ENCODE results near the gene XPO6. TPM values are rescaled to one million over a fixed set of nuclear protein-coding genes. Genes with fewer than 3 reads are reported as not detected.

XPO6 gene
- total and polyA plus RNA-seq, 2 of the 13 experiments (the other 11 are each of a cell fraction or from before 2014, with no cell fraction given): 109 to 129 TPM

GRCh38 chr16:28087675-28088300, 124.0 kb downstream of the XPO6 start:
- peak; percentile 58 for ATAC-seq
- no TSS peak for BruUV-seq (replicated peaks)
- no peak overlapping the region for H3K9ac ChIP-seq (ENCODE audit: insufficient read depth, low read depth, low read length)
- H3K4me2 ChIP-seq (ENCODE audit: low read depth, low read length): peak overlapping the region; percentile 46
- 16% methylated on average over 7 of the region's 7 CpGs for WGBS (ENCODE audit: low lambda C conversion rate)
- no peaks in the 10 kb centered on the region for H4K20me1 ChIP-seq (ENCODE audit: insufficient read depth, low read length)
- H3K27me3 ChIP-seq (ENCODE audit: control insufficient read depth in 1 of 2, insufficient read depth in 2 of 2, low read length in 2 of 2): 0 out of 5 replicates have a peak, but pooled peaks cover 0 to 4% of the 10 kb centered on the region in 2 experiments
- no peak overlapping the region for H3K27ac ChIP-seq (ENCODE audit: extremely low read length, insufficient read depth, low read length)
- H3K79me2 ChIP-seq (ENCODE audit: insufficient read depth, low read length): no peaks in the 10 kb centered on the region
- intact Hi-C loops (cut with micrococcal nuclease; ENCODE audit: unreplicated experiment) (no loop called here), in situ Hi-C loops (cut with HindIII; ENCODE audit: extremely low pct_ligation_motif_present, low pct_unique_long_range_greater_than_20kb) (no loop called here)
- H3K9me3 ChIP-seq (ENCODE audit: low read length): no peaks in the 10 kb centered on the region
- ChIA-PET CTCF (ENCODE audit: low intra/inter-chr PET ratio, low total read pairs) (no interaction called here), POLR2A (no interaction called here)
- FAIRE-seq: peak; percentile 26
- H3K36me3 ChIP-seq (replicated peaks in 1 of 2; ENCODE audit: control insufficient read depth in 1 of 2, insufficient read depth in 2 of 2, low read length in 2 of 2): no peaks in the 10 kb centered on the region
- peaks cover 16% of the 10 kb centered on the region for H3K4me1 ChIP-seq (ENCODE audit: insufficient read depth, low read length)
- no peak overlapping the region for H2AFZ ChIP-seq (ENCODE audit: low read length)
- peak; percentile 22 for DNase-seq (ENCODE audit: low spot score)
- no peak overlapping the region; a peak in 1 of 6 replicates for H3K4me3 ChIP-seq (replicated peaks in 1 of 3; ENCODE audit: insufficient read depth in 1 of 3, low read depth in 2 of 3, low read length in 3 of 3)
- TF ChIP-seq SMARCE1 (IDR thresholded peaks at IDR 0.05; ENCODE audit: borderline replicate concordance): no peak
- no peak for TF ChIP-seq FOXK1 (CRISPR knock-in tag; IDR thresholded peaks at IDR 0.05; ENCODE audit: borderline replicate concordance, low read depth)
- no peak for TF ChIP-seq ELF1 (CRISPR knock-in tag; IDR thresholded peaks at IDR 0.05)
- TF ChIP-seq MIER2 (CRISPR knock-in tag; IDR thresholded peaks at IDR 0.05): peak; percentile 89
- TF ChIP-seq KMT2B (CRISPR knock-in tag; IDR thresholded peaks at IDR 0.05): no peak
- no peak for TF ChIP-seq ZNF570 (CRISPR knock-in tag; IDR thresholded peaks at IDR 0.05; ENCODE audit: borderline replicate concordance)
- 0 out of 2 replicates have a peak, but pooled peaks have one; percentile 22 for TF ChIP-seq MYC (CRISPR knock-in tag; IDR thresholded peaks at IDR 0.05; ENCODE audit: borderline replicate concordance)
- TF ChIP-seq, protein P1, sequence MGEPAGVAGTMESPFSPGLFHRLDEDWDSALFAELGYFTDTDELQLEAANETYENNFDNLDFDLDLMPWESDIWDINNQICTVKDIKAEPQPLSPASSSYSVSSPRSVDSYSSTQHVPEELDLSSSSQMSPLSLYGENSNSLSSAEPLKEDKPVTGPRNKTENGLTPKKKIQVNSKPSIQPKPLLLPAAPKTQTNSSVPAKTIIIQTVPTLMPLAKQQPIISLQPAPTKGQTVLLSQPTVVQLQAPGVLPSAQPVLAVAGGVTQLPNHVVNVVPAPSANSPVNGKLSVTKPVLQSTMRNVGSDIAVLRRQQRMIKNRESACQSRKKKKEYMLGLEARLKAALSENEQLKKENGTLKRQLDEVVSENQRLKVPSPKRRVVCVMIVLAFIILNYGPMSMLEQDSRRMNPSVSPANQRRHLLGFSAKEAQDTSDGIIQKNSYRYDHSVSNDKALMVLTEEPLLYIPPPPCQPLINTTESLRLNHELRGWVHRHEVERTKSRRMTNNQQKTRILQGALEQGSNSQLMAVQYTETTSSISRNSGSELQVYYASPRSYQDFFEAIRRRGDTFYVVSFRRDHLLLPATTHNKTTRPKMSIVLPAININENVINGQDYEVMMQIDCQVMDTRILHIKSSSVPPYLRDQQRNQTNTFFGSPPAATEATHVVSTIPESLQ (CRISPR knock-in tag; conservative IDR thresholded peaks at IDR 0.05): no peak
- 0 out of 2 replicates have a peak, but pooled peaks have one; percentile 33 for TF ChIP-seq MTA1 (CRISPR knock-in tag; IDR thresholded peaks at IDR 0.05; ENCODE audit: borderline replicate concordance)
- TF ChIP-seq ZNF556 (CRISPR knock-in tag; IDR thresholded peaks at IDR 0.05; ENCODE audit: borderline replicate concordance): 0 out of 2 replicates have a peak, but pooled peaks have one; percentile 0
- TF ChIP-seq XRCC5 (optimal IDR thresholded peaks at IDR 0.05; ENCODE audit: low read length): peak; percentile 16
- TF ChIP-seq HNF4A (CRISPR knock-in tag; IDR thresholded peaks at IDR 0.05): peak; percentile 59
- peak; percentile 37; the same call in 1 of the 2 replicates for TF ChIP-seq ZFX (CRISPR knock-in tag; IDR thresholded peaks at IDR 0.05; ENCODE audit: low read depth)
- TF ChIP-seq MXD4 (CRISPR knock-in tag; IDR thresholded peaks at IDR 0.05): no peak
- TF ChIP-seq ZNF879 (CRISPR knock-in tag; IDR thresholded peaks at IDR 0.05): no peak
- no peak for TF ChIP-seq KDM4B (CRISPR knock-in tag; IDR thresholded peaks at IDR 0.05)
- no peak for TF ChIP-seq ZNF558 (CRISPR knock-in tag; IDR thresholded peaks at IDR 0.05; ENCODE audit: borderline replicate concordance)
- no peak for TF ChIP-seq ZNF160 (CRISPR knock-in tag; IDR thresholded peaks at IDR 0.05)
- TF ChIP-seq NCOA5 (CRISPR knock-in tag; IDR thresholded peaks at IDR 0.05): no peak
- TF ChIP-seq, protein P2, sequence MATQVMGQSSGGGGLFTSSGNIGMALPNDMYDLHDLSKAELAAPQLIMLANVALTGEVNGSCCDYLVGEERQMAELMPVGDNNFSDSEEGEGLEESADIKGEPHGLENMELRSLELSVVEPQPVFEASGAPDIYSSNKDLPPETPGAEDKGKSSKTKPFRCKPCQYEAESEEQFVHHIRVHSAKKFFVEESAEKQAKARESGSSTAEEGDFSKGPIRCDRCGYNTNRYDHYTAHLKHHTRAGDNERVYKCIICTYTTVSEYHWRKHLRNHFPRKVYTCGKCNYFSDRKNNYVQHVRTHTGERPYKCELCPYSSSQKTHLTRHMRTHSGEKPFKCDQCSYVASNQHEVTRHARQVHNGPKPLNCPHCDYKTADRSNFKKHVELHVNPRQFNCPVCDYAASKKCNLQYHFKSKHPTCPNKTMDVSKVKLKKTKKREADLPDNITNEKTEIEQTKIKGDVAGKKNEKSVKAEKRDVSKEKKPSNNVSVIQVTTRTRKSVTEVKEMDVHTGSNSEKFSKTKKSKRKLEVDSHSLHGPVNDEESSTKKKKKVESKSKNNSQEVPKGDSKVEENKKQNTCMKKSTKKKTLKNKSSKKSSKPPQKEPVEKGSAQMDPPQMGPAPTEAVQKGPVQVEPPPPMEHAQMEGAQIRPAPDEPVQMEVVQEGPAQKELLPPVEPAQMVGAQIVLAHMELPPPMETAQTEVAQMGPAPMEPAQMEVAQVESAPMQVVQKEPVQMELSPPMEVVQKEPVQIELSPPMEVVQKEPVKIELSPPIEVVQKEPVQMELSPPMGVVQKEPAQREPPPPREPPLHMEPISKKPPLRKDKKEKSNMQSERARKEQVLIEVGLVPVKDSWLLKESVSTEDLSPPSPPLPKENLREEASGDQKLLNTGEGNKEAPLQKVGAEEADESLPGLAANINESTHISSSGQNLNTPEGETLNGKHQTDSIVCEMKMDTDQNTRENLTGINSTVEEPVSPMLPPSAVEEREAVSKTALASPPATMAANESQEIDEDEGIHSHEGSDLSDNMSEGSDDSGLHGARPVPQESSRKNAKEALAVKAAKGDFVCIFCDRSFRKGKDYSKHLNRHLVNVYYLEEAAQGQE (IDR thresholded peaks at IDR 0.05; ENCODE audit: borderline replicate concordance in 1 of 2, low read depth in 1 of 2, low read length in 2 of 2): peak; percentile 52 to 90
